HepG2 (cell line): Measurements from ENCODE around the gene RPS6KB1. TPM values are rescaled to one million over a fixed set of nuclear protein-coding genes. Genes with fewer than 3 reads are reported as not detected.

ENCODE experiments used
- CEBPB ChIP-seq: IDR thresholded peaks from 2 replicates; pipeline ENCODE4 v1.6.1; 2011; ENCODE audit warnings: low read depth, low read length, improper control_type of control experiment, borderline replicate concordance
- GABPA ChIP-seq, 2 experiments: IDR thresholded peaks; 2 replicates each; pipeline ENCODE4 v1.6.1; 2011 to 2016; ENCODE audit warnings: low read depth in 2 of 2, low read length in 1 of 2, missing biosample characterization in 1 of 2, missing genetic modification characterization in 1 of 2
- GLMP ChIP-seq: sonication (generic); formaldehyde crosslinking; IDR thresholded peaks from 2 replicates; pipeline ENCODE4 v1.9.0; 2021; ENCODE audit warnings: missing genetic modification reagents, mild to moderate bottlenecking, borderline replicate concordance
- GMEB2 ChIP-seq: IDR thresholded peaks from 2 replicates; pipeline ENCODE4 v1.6.1; 2016; ENCODE audit warnings: missing biosample characterization, missing genetic modification reagents, low read depth
- GPBP1L1 ChIP-seq: sonication (generic); formaldehyde crosslinking; IDR thresholded peaks from 2 replicates; pipeline ENCODE4 v1.5.0; 2020; ENCODE audit warnings: mild to moderate bottlenecking, missing genetic modification reagents
- MTF2 ChIP-seq: sonication (generic); formaldehyde crosslinking; IDR thresholded peaks from 2 replicates; pipeline ENCODE4 v1.5.0; 2020; ENCODE audit warnings: missing genetic modification reagents, borderline replicate concordance
- MYC ChIP-seq: sonication (generic); formaldehyde crosslinking; IDR thresholded peaks from 2 replicates; pipeline ENCODE4 v1.9.0; 2021; ENCODE audit warnings: missing genetic modification reagents, borderline replicate concordance
- NCOA5 ChIP-seq: sonication (generic); formaldehyde crosslinking; IDR thresholded peaks from 2 replicates; pipeline ENCODE4 v1.4.0; 2020; ENCODE audit warnings: missing genetic modification reagents
- RBFOX2 ChIP-seq: fragments of 200-400 bp; formaldehyde crosslinking; IDR thresholded peaks from 2 replicates; pipeline ENCODE4 v1.6.1; 2017; ENCODE audit warnings: low read depth, mild to moderate bottlenecking, low read length
- REPIN1 ChIP-seq: sonication (generic); formaldehyde crosslinking; IDR thresholded peaks from 2 replicates; pipeline ENCODE4 v1.8.0; 2022; ENCODE audit warnings: missing genetic modification reagents, low read depth, mild to moderate bottlenecking, borderline replicate concordance
- RFX3 ChIP-seq: IDR thresholded peaks from 2 replicates; pipeline ENCODE4 v1.6.1; 2016; ENCODE audit warnings: missing biosample characterization, missing genetic modification reagents
- XRCC5 ChIP-seq: fragments of 200-400 bp; formaldehyde crosslinking; optimal IDR thresholded peaks from 2 replicates; pipeline ENCODE3; 2017; ENCODE audit warnings: mild to moderate bottlenecking, low read length
- ZBTB2 ChIP-seq: sonication (generic); formaldehyde crosslinking; IDR thresholded peaks from 2 replicates; pipeline ENCODE4 v1.8.0; 2022; ENCODE audit warnings: low read depth, missing genetic modification reagents
- ZNF234 ChIP-seq: sonication (generic); formaldehyde crosslinking; conservative IDR thresholded peaks from 2 replicates; pipeline ENCODE4 v1.5.1; 2020; ENCODE audit warnings: mild to moderate bottlenecking, missing genetic modification reagents
- ZNF260 ChIP-seq: sonication (generic); formaldehyde crosslinking; IDR thresholded peaks from 2 replicates; pipeline ENCODE4 v1.4.0; 2020; ENCODE audit warnings: missing genetic modification reagents, low read depth, mild to moderate bottlenecking, borderline replicate concordance
- ZNF282 ChIP-seq: fragments of 450-650 bp; IDR thresholded peaks from 2 replicates; pipeline ENCODE4 v1.6.1; 2018; ENCODE audit not compliant: partially characterized antibody
- ZNF484 ChIP-seq: sonication (generic); formaldehyde crosslinking; IDR thresholded peaks from 2 replicates; pipeline ENCODE4 v1.5.1; 2020; ENCODE audit warnings: mild to moderate bottlenecking, low read depth, missing genetic modification reagents, borderline replicate concordance
- ZNF749 ChIP-seq: sonication (generic); formaldehyde crosslinking; IDR thresholded peaks from 2 replicates; pipeline ENCODE4 v1.8.0; 2022; ENCODE audit warnings: mild to moderate bottlenecking, missing genetic modification reagents, moderate library complexity, borderline replicate concordance
- ZNF781 ChIP-seq: sonication (generic); formaldehyde crosslinking; IDR thresholded peaks from 2 replicates; pipeline ENCODE4 v1.5.1; 2020; ENCODE audit warnings: borderline replicate concordance, mild to moderate bottlenecking, missing genetic modification reagents; ENCODE audit errors: not compliant biosample characterization
- ZNF782 ChIP-seq: sonication (generic); formaldehyde crosslinking; IDR thresholded peaks from 2 replicates; pipeline ENCODE4 v1.4.0; 2020; ENCODE audit warnings: missing genetic modification reagents, mild to moderate bottlenecking, borderline replicate concordance
- polyA plus RNA-seq, 8 experiments: library from polyadenylated mRNA; depleted of rRNA in 3 of 8; stranded (reverse) in 7 of 8; unstranded in 1 of 8; fragments of >200 nt; fragmentation: Illumina TruSeq in 4 of 8; extraction: Trizol in 4 of 8; gene quantifications; 2 replicates each; pipeline versions ENCODE4 v1.2.1 to v1.2.3, GENCODE V29; 2011 to 2016; ENCODE audit warnings: low read depth in 4 of 8, missing spikeins in 1 of 8, mixed read lengths in 1 of 8; ENCODE audit not compliant: insufficient read depth in 1 of 8
- total RNA-seq, 5 experiments: library from RNA; depleted of rRNA; stranded (reverse); fragments of >200 nt; fragmentation: Illumina TruSeq; extraction: Trizol; gene quantifications; 2 replicates each; pipeline ENCODE4 v1.2.3, GENCODE V29; 2016; ENCODE audit warnings: low read depth in 1 of 5
- TF ChIP-seq, protein P1 (sequence below): fragments of 450-650 bp; IDR thresholded peaks from 2 replicates; pipeline ENCODE4 v1.6.1; 2017
- TF ChIP-seq, protein P2 (sequence below): sonication (generic); formaldehyde crosslinking; IDR thresholded peaks from 2 replicates; pipeline ENCODE4 v1.4.0; 2020; ENCODE audit warnings: mild to moderate bottlenecking, missing genetic modification reagents

The RPS6KB1 gene
- total and polyA plus RNA-seq, 2 of the 13 experiments (the other 11 are each of a cell fraction or from before 2014, with no cell fraction given) = 16.5 to 42.2 TPM

- TF ChIP-seq, protein P1, sequence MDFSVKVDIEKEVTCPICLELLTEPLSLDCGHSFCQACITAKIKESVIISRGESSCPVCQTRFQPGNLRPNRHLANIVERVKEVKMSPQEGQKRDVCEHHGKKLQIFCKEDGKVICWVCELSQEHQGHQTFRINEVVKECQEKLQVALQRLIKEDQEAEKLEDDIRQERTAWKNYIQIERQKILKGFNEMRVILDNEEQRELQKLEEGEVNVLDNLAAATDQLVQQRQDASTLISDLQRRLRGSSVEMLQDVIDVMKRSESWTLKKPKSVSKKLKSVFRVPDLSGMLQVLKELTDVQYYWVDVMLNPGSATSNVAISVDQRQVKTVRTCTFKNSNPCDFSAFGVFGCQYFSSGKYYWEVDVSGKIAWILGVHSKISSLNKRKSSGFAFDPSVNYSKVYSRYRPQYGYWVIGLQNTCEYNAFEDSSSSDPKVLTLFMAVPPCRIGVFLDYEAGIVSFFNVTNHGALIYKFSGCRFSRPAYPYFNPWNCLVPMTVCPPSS = no peak
- TF ChIP-seq GLMP (CRISPR knock-in tag) (no peak), GPBP1L1 (no peak), CEBPB (no peak), GABPA (IDR thresholded peaks at IDR 0.05; ENCODE audit: low read depth, low read length) (no peak), GABPA (CRISPR knock-in tag; IDR thresholded peaks at IDR 0.05; ENCODE audit: low read depth) (peak; percentile 71), ZNF749 (CRISPR knock-in tag) (peak; percentile 61; the same call in 1 of the 2 replicates), MTF2 (CRISPR knock-in tag) (no peak), NCOA5 (CRISPR knock-in tag) (no peak), ZNF484 (CRISPR knock-in tag) (no peak), ZNF234 (CRISPR knock-in tag) (no peak), XRCC5 (peak; percentile 89), GMEB2 (CRISPR knock-in tag) (no peak), RBFOX2 (peak; percentile 61), REPIN1 (peak; percentile 87; the same call in 1 of the 2 replicates), MYC (CRISPR knock-in tag) (peak; percentile 64), ZNF782 (no peak), ZNF282 (no peak), ZNF260 (CRISPR knock-in tag) (no peak), RFX3 (CRISPR knock-in tag) (no peak), ZBTB2 (CRISPR knock-in tag) (no peak), ZNF781 (no peak)
- TF ChIP-seq, protein P2, sequence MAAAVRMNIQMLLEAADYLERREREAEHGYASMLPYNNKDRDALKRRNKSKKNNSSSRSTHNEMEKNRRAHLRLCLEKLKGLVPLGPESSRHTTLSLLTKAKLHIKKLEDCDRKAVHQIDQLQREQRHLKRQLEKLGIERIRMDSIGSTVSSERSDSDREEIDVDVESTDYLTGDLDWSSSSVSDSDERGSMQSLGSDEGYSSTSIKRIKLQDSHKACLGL = no peak; the same call in 1 of the 2 replicates
Measured at GRCh38 chr17:59853168-59853918, 39.6 kb upstream of the RPS6KB1 start (continued).
